IPS DF 19.7 (cell line): Measurements from ENCODE around the gene LDB1.

Experiments used
- DNase-seq: peaks from one replicate; pipeline ENCODE4 v3.0.0-alpha.2; 2013; ENCODE audit warnings: low read depth, low spot score

Gene LDB1

DNA sequence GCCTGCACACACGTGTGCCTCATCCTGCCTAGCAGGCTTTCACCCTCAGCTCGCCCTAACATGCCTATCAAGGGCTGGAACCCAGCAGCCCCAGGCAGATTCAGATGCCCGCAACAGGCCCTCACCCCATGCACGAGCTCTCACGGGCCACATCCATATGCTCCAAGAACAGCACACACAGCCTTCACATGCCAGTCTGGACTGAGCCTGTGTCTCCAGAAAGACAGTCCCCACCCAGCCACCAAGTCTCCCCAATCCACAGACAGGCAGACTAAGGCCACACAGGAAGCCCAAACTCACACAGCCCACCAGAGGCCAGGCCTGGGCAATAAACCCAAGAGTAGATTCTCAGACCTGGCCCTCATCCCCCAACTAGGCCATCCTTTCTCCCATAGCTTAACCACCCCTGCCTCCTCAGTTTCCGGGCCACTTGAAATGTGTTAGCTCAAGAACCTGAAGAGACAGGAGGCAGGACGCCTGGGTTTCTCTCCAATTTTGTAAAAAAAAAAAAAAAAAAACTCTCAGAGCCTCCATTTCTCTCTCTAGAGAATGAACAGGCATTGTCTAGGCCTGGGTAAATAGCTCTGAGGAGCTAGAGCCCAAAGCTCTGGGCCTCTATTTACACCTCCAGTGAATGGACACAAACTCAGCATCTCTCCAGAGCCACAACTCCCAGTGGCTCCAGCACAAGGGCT is 6.8 kb downstream of the LDB1 start:
- DNase-seq = no peak

DNA sequence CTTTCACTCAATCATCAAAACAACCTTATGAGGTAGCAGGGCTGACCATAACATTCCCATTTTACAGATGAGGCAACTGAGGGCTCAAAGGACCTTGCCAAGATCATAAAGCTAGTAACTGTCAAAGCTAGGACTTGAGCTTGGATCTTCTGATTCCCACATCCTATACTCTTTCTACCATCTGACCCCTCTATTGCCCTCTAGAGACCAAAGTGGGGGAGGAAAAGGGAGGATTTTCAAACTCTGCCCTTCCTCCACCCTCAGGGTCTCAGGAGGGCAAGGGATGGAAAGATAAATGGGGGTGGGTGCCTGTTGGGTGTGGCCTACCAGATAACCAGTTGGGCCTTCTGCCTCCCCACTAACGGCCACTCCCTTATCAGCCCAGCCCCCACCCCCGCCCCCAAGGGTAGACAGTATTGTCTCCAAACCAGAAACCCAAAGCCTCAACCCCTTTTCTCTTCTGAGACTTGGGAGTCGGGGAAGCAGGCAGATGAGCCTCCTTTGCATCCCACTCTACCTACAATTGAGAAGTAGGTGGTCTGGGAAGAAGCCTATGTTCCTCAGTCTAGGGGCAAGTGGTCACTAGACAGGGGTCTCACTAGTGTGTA is 7.9 kb downstream of the LDB1 start:
- DNase-seq = no peak

DNA sequence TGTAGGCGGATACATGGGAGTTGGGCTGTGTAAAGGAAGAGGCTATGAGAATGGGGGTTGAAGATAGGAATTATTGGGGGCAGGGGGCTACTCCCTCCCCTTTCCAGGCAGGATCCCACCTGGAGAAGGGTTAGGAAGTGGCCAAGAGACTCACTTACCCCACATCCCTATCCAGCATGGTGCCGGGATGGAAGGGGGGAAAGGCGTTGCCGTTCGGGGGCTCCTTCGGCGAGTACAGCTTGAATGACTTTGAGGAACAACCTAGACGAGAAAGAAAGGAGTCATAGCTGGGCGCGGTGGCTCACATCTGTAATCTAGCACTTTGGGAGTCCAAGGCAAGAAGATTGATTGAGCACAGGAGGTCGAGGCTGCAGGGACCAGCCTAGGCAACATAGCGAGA is 8.9 kb downstream of the LDB1 start:
- no peak for DNase-seq

DNA sequence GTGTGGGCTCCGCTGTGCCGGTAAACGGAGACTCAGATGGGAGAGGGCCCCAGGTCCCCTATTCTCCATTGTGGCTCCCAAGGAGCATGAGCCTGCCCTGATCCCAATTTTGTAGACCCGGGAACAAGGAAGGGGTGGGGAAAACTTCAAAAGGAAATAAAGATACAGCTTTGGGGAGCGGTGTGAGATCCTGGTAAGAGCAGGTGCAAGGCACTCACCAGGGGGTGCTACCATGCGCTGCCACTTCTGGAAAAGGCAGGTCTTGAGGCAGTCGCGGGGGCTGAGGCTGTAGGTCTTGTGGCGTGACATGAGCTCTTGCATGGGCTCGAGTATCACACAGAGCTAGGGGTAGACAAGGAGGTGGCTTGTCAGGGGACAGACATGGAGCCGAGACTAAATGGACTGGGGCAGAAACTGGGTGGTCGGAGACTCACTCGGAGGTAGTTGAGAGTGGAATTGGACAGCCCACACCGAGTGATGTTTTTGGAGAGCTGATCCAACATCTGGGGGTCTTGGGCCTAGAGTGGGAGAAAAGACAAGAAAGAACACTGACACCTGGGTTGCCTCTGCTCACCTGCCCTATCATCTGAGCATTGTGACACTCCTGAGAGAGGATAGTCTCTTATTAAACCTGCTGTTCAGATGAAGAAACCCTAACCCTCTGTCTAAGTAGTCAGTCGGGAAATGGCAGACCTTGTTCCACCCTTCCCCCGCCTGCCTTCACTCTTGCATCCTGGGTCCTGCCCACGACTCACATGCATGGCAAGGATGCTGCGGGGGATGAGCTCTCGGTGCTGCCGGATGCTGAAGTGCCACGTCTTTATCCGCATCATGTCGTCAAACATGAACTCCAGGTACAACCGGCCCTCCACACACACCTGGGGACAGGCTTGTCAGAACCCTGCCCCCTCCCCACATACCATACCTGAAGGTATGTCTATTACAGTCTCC is 10.7 kb downstream of the LDB1 start:
- no peak for DNase-seq

DNA sequence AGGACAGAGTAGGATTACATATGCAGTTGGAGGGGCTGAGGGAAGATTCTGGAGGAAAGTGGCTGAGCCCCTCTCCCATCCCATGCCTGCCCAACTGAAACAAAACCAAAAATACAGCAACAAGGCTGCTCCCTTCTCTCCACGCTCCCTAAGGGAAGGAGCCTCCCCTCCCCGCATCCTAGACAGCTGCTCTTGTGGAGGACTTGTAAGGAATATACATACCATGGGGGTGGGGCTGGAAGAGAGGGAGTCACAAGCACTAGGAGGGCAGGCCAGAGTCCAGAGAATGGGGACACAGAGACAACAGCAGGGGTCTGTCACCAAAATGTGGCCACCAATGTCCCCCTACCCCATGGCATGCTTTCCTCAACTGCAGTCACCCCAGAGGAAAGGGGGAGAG is 13.2 kb downstream of the LDB1 start:
- DNase-seq = no peak

DNA sequence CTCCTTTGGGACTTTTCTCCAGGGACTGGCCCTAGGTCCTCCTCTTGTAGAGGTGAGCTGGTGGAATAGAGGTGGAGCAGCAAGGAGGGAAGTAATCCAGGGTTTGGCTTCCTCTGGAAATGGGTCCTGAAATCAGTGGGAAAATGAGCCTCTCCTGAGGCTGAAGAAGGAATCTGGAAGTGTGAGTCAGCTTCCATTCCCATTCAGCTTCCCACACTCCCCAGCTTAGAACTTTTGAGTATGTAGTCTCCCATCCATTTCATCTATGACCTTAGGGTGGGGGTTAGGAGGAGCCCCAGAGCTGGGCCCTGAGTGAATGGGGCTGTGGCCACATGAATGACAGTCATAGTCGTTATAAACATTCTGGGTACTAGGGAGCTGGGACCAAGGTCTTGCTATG is 17.7 kb downstream of the LDB1 start:
- DNase-seq = no peak

DNA sequence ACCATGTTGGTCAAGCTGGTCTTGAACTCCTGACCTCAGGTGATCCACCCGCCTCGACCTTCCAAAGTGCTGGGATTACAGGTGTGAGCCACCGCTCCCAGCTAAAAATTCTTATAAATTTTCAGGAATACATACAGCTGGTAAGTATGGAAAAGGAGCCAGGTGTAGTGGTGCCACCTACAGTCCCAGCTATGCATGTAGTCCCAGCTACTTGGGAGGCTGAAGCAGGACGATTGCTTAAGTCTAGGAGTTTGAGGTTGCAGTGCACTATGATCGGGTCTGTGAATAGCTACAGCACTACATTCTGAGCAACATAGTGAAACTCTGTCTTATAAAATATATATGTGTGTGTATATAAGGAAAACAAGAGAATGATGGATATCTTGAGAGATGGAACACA is 19.0 kb downstream of the LDB1 start:
- no peak for DNase-seq

DNA sequence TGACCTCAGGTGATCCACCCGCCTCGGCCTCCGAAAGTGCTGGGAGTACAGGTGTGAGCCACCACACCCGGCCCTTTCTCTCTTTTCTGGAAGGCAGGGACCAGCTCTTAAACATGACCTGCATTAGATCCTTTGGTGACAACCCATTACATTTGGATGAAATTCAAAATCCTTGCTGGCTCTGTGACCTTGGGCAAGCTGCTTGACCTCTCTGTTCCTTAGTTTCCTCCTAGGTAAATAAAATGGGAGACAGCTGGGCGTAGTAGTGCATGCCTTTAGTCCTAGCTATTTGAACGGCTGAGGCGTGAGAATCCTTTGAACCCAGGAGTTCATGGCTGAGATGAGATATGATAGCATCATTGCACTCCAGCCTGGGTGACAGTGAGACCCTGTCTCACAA is 23.7 kb downstream of the LDB1 start:
- no peak for DNase-seq

DNA sequence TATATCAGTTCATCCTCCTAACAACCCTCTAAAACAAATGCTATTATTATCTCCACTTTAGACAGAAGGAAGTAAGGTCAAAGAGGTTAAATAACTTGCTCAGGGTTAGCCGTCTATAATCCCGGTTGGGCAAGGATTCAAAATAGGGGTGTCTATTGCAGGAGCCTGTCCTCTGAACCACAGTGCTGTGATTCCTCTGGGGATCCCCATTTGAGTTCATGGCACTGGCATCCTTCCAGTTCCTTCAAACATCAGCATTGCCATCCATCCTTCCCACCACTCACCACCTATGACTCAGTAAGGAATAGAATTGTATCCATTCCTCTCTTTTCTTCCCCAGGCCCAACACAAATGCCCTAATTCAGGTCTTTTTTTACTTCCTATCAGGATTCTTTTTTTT is 29.4 kb downstream of the LDB1 start:
- DNase-seq = no peak

DNA sequence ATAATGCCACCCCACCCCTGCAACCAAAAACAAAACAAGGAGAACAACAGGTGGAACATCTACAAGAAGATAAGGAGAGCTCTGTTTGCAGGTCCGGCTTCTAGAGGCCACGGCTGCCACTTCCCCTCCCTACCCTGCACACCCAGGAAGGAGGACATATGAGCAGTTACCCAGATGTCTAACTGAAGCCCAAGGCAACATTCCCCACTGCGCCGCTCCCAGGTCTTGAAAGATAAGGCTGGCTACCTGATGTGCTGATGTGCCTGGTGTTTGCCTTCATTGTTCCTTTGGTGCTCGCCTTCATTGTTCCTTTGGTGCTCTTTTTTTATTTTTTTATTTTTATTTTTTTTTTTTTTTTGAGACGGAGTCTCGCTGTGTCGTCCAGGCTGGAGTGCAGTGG is 34.0 kb downstream of the LDB1 start:
- DNase-seq = no peak

DNA sequence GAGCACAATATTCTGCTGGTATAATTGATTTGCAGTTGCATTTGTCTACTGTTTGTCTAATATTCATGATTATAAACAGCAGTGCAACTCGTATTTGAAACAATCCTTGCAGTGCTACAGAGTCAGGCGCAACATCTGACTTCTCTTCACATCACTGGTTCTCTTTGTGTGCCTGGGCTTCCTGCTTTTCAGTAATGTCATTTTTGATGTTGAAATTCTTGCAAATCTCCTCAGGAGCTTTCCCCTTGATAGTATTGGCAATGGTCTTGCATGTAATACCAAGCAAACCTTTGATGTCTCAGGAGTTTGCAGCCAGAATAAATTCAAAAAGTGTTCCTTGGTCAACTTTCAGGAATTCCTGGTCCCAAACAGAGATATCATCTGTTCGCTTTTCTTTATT is 34.8 kb downstream of the LDB1 start:
- DNase-seq = no peak

DNA sequence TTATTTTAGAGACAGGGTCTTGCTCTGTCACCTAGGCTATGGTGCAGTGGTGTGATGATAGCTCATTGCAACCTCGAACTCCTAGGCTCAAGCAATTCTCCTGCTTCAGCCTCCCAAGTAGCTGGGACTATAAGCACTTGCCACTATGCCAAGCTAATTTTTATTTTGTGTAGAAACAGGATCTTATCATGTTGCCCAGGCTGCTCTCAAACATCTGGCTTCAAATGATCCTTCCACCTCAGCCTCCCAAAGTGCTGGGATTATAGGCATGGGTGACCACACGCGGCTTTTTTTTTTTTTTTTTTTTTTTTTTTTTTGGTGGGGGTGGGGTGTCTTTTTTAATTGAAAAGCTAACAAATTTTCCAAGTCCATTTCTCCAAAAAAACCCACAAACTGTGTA is 36.6 kb downstream of the LDB1 start:
- DNase-seq = no peak

DNA sequence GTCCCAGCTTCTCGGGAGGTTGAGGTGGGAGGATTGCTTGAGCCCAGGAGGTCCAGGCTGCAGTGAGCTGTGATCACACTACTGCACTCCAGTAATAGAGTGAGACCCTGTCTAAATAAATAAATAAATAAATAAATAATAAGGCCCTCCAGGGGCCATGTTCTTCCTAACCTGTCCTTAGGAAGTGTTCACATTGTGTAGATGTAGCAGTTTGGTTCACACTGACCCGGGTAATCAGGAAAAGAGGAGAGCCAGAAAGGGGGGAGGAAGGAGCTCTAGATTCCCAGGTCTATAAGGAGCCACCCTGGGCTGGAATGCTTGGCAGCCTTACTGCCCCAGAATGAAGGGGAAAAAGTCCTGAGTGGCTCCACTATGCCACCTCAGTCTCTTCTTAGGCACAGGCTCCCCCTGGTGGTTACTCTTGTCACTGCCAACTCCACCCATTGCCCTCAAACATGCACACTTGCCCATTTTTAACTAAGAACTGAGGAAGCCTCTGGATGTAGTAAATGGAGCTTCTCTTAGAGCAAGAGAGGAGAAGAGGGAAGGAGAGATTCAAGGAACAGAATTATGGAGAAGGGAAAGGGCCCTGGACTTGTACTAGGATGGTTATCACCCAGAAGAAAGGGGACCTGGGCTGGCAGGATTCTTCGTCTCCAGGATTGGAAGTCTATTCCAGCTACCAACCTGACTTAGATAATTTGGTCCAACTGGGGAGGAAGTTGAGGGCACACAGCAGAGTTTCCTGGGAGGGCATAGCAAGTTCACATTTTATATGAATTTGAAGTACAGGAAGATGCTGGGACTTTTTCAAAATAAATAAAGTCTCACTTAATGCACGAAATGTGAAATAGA is 47.3 kb downstream of the LDB1 start:
- peak; percentile 50 for DNase-seq

DNA sequence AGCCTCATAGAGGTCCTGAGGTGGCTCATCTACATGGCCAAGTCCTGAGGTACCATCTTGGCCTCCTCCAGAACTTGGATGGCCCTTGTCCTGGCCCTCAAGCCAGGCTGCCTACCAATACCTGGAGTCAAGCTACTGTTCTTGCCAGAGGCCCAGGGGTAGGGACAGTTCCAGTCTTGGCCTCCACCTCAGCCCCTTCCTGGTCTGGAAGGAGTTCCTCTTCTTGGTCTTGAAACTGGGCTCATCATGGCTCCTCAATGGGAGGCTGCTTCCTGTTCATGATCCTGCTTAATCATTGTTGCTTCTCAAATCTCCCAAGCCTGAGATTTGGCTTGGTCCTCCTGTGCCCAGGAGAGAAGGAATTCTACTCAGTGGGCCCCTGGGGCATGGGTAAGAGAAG is 51.1 kb downstream of the LDB1 start:
- DNase-seq = no peak

DNA sequence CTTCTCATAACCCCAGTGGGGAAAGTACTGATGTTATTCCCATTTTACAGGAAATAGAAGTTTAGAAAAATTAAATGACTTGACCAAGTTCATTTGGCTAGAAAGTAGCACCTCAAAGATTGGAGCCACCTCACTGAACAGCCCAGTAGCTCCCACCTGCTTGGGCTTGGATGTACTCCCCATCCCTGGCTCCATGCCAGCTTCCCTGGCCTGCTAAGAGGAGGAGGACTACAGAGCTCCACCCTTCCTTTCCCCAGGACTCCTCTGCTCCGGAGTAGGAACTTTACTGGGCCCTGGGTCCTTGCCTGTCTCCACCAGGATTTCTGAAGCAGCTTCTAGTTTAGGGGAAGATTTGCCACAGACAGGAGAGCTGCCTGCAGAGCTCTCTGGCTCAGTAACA is 52.0 kb downstream of the LDB1 start:
- no peak for DNase-seq

DNA sequence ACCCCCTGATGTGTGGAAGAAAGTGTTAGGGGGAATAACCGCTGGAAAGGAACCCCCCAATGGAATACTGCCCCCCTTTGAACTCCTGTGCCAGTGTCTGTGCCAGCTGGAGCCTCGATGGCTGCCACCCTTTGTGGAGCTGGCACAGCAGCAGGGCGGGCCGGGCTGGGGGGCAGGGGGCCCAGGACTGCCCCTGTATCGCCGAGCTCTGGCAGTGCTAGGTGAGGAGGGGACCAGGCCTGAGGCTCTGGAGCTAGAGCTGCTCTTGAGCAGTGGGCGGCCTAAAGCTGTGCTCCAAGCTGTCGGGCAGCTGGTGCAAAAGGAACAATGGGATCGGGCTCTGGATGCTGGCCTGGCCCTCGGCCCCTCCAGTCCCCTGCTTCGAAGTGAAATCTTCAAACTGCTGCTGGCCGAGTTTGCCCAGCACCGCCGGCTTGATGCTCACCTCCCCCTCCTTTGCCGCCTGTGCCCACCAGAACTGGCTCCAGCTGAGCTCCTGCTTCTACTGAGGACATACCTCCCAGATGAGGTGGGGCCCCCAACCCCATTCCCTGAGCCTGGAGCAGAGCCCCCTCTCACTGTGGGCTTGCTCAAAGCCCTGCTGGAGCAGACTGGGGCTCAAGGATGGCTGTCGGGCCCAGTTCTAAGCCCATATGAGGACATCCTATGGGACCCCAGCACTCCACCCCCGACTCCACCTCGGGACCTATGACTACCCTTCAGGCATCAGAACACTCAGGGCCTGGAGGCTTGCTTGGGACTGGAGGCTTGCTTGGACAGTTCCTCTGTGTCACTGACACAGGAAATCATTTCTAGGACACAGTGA is 52.9 kb downstream of the LDB1 start:
- DNase-seq = no peak

DNA sequence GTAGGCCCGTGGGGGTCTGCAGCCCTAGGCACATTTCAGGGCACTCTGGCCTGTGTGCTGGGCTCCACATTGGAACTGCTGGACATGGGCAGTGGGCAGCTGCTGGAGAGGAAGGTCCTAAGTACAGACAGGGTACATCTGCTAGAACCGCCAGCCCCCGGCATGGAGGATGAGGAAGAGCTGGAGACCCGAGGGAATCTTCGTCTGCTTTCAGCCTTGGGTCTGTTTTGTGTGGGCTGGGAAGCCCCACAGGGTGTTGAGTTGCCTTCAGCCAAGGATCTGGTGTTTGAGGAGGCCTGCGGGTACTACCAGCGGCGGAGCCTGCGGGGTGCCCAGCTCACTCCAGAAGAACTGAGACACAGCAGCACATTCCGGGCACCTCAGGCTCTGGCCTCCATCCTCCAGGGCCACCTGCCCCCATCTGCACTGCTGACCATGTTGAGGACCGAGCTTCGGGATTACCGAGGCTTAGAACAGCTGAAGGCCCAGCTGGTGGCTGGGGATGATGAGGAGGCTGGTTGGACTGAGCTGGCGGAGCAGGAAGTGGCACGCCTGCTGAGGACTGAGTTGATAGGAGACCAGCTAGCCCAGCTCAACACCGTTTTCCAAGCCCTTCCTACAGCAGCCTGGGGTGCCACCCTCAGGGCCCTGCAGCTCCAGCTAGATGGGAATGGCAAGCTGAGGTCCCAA is 53.6 kb downstream of the LDB1 start:
- DNase-seq = no peak

DNA sequence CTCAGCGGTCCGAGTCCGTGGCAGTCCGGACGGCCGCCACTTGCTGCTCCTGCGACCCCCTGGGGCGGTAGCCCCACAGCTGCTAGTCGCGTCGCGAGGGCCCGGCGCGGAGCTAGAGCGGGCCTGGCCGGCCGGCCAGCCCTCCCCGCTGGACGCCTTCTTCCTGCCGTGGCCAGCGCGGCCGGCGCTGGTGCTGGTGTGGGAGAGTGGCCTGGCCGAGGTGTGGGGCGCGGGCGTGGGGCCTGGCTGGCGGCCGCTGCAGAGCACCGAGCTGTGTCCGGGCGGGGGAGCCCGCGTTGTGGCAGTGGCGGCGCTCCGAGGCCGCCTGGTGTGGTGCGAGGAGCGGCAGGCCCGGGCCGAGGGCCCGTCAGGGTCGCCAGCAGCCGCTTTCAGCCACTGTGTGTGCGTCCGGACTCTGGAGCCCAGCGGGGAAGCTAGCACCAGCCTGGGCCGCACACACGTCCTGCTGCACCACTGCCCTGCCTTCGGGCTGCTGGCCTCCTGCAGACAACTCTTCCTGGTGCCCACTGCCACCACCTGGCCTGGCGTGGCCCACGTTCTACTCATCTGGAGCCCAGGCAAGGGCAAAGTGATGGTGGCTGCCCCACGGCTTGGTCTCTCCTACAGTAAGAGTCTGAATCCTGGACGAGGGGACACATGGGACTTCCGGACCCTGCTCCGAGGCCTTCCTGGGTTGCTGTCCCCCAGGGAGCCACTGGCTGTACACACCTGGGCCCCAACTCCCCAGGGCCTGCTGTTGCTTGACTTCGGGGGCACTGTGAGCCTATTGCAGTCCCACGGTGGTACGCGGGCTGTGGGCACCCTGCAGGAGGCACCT is 54.4 kb downstream of the LDB1 start:
- DNase-seq = no peak

DNA sequence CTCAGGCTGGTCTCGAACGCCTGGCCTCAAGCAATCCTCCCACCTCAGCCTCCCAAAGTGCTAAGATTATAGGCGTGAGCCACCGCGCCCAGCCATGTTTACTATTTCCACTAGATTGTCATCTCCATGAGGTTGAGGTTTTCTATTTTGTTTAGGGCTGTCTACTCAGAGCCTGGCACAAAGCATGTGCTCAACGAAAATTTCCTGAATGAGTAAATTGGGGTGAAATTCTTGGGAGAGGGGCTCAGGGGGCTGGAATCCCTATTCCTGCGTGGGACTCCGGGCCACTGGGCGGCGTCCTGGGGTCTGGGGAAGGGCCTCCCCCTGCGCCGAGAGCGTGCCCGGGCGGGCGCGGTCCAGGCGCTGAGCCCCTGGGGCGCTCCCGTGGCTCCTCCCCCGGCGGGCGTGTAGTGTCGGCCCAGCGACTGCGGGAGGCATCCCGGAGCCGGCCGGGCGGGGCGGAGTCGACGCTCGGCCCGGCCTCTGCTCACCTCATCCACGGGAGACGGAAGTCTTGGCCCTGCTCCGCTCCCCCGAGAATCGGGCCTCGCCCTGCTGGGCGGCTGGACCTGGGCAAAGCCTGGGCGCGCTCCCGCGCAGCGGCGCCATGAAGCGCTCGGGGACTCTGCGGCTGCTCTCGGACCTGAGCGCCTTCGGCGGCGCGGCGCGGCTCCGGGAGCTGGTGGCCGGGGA is 55.2 kb downstream of the LDB1 start, which contains the start of gene HPS6:
TSS of gene HPS6 (plus strand) at position 482 of the 693 bp plus-strand sequence. CDS start at position 608, 126 bp downstream.
- no peak for DNase-seq
